Ovary (tissue), 9 donors: ENCODE results near the gene SRGAP2B. TPM values are rescaled to one million over a fixed set of nuclear protein-coding genes. Genes with fewer than 3 reads are reported as not detected.
"Not testable (repeated sequence)": the region's sequence is repeated elsewhere in the genome, so short reads cannot be mapped to it uniquely, and the experiment has no call there.

Source experiments
- DNase-seq, 5 donors: peaks; one replicate each; pipeline ENCODE4 v3.0.0-alpha.2; 2019 to 2020
- H3K27ac ChIP-seq, 2 donors: fragments of 200-600 bp; one replicate each; pipeline versions ENCODE4 v1.5.1 to v1.8.0; 2019 to 2022
- H3K27me3 ChIP-seq: fragments of 200-600 bp; one replicate; pipeline ENCODE4 v1.8.0; 2022
- H3K36me3 ChIP-seq: fragments of 200-600 bp; sonication (generic); one replicate; pipeline ENCODE4 v1.5.1; 2019
- H3K4me1 ChIP-seq: one replicate; pipeline ENCODE4 v1.8.1; 2013; ENCODE audit warnings: mild to moderate bottlenecking, moderate library complexity; ENCODE audit not compliant: insufficient read depth
- H3K4me3 ChIP-seq: fragments of 200-600 bp; sonication (generic); one replicate; pipeline ENCODE4 v1.5.1; 2017
- H3K9me3 ChIP-seq, 2 donors: fragments of 200-600 bp in 1 of 2; sonication (generic) in 1 of 2; one replicate each; pipeline versions ENCODE4 v1.5.1 to v1.8.1; 2013 to 2019; ENCODE audit warnings: mild to moderate bottlenecking in 1 of 2, moderate library complexity in 1 of 2
- WGBS, 3 donors: extraction: QIAGEN DNeasy Blood & Tissue Kit in 1 of 3; methylation state at CpG; one replicate each; pipeline versions ENCODE4 v1.1.5 to v1.1.7; 2013 to 2017; 5-methylcytosine and 5-hydroxymethylcytosine counted together
- intact Hi-C, 4 donors: fragments of 100-400 bp; cut with DNase I; formaldehyde crosslinking; loops; one replicate each; pipeline versions ENCODE4 v1.11.0 to v1.15.1; 2022 to 2023
- polyA plus RNA-seq, 2 donors: library from polyadenylated mRNA; stranded (reverse); fragments of 200-250 nt in 1 of 2; fragments of 350-450 nt in 1 of 2; fragmentation: Illumina TruSeq in 1 of 2; extraction: RNeasy Lipid Tissue Mini Kit (QIAGEN cat#74804) in 1 of 2; gene quantifications; one replicate each; pipeline ENCODE4 v1.2.3, GENCODE V29; 2013 to 2014
- total RNA-seq, 7 donors: library from RNA; depleted of rRNA in 2 of 7; stranded (reverse); fragments of >200 nt in 2 of 7; fragmentation: NEBNext Ultra II Directional in 3 of 7; extraction: Animal tissue kit (Norgen Biotek cat#: 25700) in 3 of 7; gene quantifications; one replicate each; pipeline versions ENCODE4 v1.1.0 to v1.2.4, GENCODE V29; 2016 to 2023
- donor health status: DM: no; HTN: no; CAD: no; lungs with moderate emphysema.
- donor health status: DM: no; HTN: no; CAD: no.
- donor health status: Bipolar disorder and iron deficiency.
- donor health status: DM: yes; HTN: yes; CAD: no.
- donor health status: DM: no; HTN: no; CAD: no.
- donor health status: DM: yes; HTN: yes; CAD: no.

The SRGAP2B gene
- total and polyA plus RNA-seq, 9 donors = 13.9 to 45.2 (median 23.8) TPM

DNA sequence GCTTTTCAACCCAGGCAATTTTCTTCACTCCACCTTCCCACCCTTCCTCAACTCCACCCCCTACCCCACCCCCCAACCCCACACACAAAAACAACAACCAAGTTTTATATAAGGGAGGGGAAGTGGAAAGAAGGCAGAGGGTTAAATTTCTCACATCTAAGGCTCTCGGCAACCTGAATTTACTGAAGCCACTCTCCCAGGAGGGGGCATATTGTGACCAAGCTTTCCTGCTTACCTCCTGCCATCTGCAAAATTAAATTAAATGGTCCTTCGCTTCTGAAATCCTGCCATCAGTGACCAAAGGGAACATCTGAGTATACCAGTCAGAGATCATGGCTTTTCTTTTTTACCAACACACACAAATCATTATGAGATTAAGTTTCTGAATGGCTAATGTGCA lies 72.9 kb downstream of the SRGAP2B start:
- H3K27ac ChIP-seq, intact Hi-C loops, H3K9me3 ChIP-seq, DNase-seq, H3K27me3 ChIP-seq, H3K4me1 ChIP-seq, H3K4me3 ChIP-seq, H3K36me3 ChIP-seq: not testable (repeated sequence)
- WGBS, 3 donors = 100% methylated on average over 1 of the region's 2 CpGs; no CpG with 5 or more reads in 1 of the 3 donors

DNA sequence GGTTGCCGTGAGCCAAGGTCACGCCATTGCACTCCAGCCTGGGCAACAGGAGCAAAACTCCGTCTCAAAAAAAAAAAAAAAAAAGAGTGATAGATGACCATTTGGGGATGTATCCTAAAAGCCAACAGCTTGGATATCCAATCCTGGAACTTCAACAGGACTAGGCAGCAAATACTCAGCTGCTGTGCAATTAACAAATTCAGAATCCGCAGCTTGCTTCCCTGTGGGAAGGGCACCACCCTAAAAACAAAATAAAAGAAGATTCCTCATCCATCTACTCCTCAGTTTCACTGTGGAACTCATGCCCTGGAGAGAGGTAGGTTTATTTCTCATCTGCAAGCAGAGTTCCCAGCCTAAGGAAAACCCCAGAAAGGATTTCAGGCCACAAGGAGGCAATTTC lies 73.4 kb downstream of the SRGAP2B start:
- H3K36me3 ChIP-seq, intact Hi-C loops, H3K27me3 ChIP-seq, H3K27ac ChIP-seq, H3K4me3 ChIP-seq, DNase-seq, H3K4me1 ChIP-seq, H3K9me3 ChIP-seq: not testable (repeated sequence)
- WGBS, 3 donors = 93 to 95% methylated on average over 3 of the region's 4 CpGs; no CpG with 5 or more reads in 1 of the 3 donors

DNA sequence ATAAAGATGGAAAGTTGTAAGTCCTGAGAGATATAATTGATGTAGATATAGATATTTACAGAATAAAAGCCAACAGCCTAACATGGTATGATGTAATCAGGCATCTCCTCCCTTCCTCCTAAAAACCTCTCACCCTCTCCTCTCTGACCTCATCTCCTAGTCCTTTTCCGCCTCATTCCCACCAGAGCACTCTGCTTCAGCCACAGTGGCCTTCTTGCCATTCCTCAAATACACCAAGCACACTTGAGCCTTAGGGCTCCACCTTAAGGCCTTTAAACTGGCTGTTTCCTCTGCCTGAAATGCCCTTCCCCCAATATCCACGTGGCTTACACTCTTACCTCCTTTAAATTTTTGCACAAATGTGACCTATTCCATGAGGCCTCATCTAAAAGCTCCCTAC lies 75.4 kb downstream of the SRGAP2B start:
- intact Hi-C loops, H3K9me3 ChIP-seq, H3K4me1 ChIP-seq, H3K4me3 ChIP-seq, H3K27me3 ChIP-seq, H3K27ac ChIP-seq, DNase-seq, H3K36me3 ChIP-seq: not testable (repeated sequence)
- WGBS, 3 donors = 71 to 80% (median 77%) methylated on average over 2 of the region's 2 CpGs

DNA sequence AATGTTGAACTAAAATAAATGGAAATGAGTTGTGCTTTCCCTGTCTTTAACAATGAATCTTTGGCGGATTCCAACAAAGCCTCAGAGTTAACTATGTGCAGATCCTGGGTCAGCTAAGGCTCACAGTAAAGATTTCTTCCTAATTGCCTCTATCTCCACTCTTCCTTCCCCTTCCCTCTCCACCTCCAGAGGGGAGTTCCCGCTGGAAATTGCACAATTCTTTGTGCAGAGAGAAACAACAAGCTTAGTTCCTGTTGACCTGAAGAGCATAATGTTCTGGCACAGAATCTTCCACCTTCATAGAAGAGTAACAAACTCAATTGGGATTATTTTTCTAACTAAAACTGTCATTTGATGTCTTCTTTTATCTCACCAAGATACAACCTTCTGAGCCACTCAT lies 77.4 kb downstream of the SRGAP2B start:
- H3K36me3 ChIP-seq, intact Hi-C loops, H3K9me3 ChIP-seq, H3K27ac ChIP-seq, H3K27me3 ChIP-seq, H3K4me1 ChIP-seq, DNase-seq, H3K4me3 ChIP-seq: not testable (repeated sequence)
- WGBS, 3 donors = 26 to 37% (median 30%) methylated on average over 2 of the region's 2 CpGs

DNA sequence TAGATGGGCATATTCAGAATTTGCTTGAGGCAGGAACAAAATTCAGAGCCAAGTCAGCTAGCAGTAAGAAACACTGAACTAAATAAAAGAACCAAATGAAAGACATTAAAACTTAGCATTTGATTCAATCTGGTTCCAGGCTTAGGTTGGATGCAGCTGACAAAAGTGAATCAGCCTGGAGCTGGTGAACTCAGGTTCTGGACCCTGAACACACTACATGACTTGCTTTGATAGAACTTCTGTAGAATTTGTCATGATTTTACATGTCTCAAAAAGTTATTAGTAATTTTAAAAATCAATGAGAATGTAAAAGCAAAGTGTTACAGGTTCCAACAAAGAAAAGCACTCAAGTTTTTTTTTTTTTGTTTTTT lies 78.7 kb downstream of the SRGAP2B start:
- H3K4me1 ChIP-seq, H3K4me3 ChIP-seq, H3K27me3 ChIP-seq, H3K36me3 ChIP-seq, H3K27ac ChIP-seq, intact Hi-C loops, H3K9me3 ChIP-seq, DNase-seq: not testable (repeated sequence)

DNA sequence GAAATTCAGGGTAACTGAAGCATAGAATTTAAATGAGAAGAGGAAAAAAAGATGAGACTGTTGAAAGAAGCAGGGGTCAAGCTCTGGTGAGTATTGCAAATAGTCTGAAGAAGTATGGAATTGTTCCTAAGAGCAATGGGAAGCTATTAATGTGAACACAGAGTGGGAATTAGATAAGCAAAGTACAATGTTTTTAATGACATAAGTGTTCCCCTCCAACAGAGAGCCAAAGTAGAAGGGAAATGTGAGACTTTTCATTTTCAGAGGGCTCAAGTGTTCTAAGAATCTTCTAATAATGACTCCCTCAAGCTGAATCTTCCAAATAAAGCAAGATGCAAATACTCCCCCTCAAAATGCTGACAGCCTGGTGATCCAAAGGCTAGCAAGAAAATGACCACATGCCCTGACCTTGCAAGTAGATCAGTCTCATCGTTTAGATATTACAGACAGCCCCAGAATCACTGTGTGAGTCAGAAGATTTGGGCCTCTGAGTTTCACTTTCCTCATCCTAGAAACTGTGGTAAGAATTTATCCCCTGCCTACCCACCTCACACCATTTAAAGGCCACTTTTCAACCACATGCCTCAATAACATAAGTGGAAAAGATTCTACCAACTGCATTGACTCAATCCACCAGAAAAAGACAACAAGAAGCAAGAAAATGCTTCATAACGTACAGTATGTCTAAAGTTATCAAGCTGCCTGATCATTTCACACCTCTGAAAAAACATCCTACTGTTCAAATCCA lies 79.2 kb downstream of the SRGAP2B start:
- H3K4me3 ChIP-seq, H3K9me3 ChIP-seq, intact Hi-C loops, H3K36me3 ChIP-seq, H3K27me3 ChIP-seq, H3K4me1 ChIP-seq, H3K27ac ChIP-seq, DNase-seq: not testable (repeated sequence)
- no CpG with 5 or more reads among the region's 2 CpGs for WGBS, 3 donors

DNA sequence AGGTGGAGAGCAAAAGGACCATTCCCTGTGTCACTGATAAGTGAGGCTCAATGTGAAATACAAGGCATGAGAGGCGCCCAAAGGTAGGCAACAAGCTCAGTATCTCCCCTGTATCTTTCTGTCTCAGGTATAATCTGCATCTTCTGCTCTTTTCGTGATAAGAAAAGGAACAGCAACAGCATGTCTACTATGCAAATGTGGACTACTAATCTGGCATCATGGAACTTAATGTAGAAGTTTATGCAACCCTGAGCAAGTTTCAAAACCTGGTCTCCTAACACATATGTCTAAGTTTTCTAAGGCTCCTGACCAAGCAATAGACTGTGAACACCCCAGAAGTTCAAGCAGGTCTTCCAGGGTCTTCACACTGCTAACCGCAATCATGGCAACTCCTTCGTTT lies 81.8 kb downstream of the SRGAP2B start:
- H3K4me1 ChIP-seq, intact Hi-C loops, H3K27ac ChIP-seq, H3K36me3 ChIP-seq, DNase-seq, H3K9me3 ChIP-seq, H3K4me3 ChIP-seq, H3K27me3 ChIP-seq: not testable (repeated sequence)
- WGBS, 3 donors = 98 to 100% (median 100%) methylated on average over 2 to 4 of the region's 4 CpGs

DNA sequence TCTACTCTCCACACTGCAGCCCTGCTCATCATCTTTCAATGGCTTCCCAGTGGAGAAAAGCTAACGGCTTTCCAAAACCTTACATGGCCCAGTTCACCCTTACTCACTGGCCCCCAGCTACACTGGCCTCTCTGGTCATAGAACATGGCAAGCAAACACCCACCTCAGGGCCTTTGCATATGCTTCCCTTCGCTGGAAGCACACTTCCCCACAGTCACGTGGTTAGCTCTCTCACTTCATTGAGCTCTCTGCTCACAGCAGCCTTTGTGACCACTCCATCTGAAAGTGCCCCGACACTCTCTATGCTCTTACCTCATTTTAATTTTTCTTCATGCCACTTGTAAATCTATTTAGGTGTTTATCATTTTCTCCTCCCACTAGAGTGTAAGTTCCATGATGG lies 83.3 kb downstream of the SRGAP2B start:
- H3K9me3 ChIP-seq, intact Hi-C loops, H3K4me1 ChIP-seq, DNase-seq, H3K36me3 ChIP-seq, H3K27ac ChIP-seq, H3K27me3 ChIP-seq, H3K4me3 ChIP-seq: not testable (repeated sequence)
- 93 to 97% (median 95%) methylated on average over 3 to 4 of the region's 4 CpGs for WGBS, 3 donors

DNA sequence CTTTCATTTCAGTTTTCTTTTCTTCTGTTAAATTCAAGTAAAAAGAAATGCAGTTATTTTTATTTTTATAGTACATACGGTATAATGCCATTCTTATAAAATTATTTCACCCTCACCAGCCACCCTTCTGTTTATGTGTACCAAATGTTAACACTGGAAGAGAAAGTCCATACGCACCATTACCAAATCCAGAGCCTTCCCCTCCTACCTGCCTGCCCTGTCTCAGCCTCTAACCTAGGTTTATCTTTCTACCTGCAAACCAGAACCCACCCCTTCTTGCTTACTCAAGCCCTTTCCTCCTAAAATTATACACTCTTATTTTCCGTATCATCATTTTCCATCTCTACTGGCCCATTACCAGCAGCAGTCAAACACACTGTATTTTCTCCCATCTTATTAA lies 84.5 kb downstream of the SRGAP2B start:
- 34 to 47% (median 38%) methylated on average over 2 of the region's 3 CpGs for WGBS, 3 donors
- H3K27ac ChIP-seq, H3K36me3 ChIP-seq, H3K4me1 ChIP-seq, H3K27me3 ChIP-seq, H3K9me3 ChIP-seq, intact Hi-C loops, H3K4me3 ChIP-seq, DNase-seq: not testable (repeated sequence)

DNA sequence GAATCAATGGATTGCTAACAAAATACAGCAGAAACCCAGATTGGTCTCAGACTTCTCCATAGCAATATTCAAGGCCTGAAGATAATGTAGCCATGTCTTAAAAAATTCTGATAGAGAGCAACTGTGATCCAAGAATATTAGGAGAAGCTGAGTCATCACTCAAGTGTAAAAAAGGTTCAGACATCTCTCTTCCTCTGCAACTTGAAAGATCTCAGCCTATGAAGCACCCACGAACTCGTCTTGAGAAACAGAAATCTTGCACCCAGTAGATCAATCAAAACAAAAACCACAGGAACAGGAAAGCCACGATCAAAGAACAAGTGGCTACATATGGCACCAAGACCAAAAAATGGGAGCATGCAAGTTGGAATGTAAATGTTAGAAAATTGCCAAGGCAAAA lies 85.2 kb downstream of the SRGAP2B start:
- H3K4me3 ChIP-seq, H3K36me3 ChIP-seq, DNase-seq, H3K9me3 ChIP-seq, H3K4me1 ChIP-seq, intact Hi-C loops, H3K27me3 ChIP-seq, H3K27ac ChIP-seq: not testable (repeated sequence)
- WGBS, 3 donors = 0 to 6% (median 5%) methylated on average over 2 to 3 of the region's 3 CpGs

DNA sequence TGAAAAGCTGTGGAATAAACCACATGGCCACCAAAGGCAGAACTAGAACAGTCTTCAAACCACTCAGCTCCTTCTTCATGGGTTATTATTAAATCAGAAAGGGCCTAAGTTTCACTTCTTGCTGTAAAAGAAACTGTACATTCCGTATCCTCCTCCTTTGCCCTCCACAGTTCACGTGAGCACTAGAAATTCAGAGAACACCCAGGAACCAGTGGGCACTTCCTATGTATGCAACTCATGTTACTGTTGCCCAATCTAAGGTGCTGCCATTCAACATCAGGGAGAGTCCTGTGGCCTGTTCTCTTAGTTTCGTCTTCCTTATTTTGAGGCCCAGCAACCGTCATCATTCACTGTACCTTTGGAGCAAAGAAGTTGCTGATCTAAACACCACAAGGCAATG lies 86.7 kb downstream of the SRGAP2B start:
- intact Hi-C loops, H3K9me3 ChIP-seq, H3K27me3 ChIP-seq, H3K36me3 ChIP-seq, H3K27ac ChIP-seq, H3K4me1 ChIP-seq, DNase-seq, H3K4me3 ChIP-seq: not testable (repeated sequence)
- WGBS, 3 donors = no CpG with 5 or more reads among the region's 4 CpGs

DNA sequence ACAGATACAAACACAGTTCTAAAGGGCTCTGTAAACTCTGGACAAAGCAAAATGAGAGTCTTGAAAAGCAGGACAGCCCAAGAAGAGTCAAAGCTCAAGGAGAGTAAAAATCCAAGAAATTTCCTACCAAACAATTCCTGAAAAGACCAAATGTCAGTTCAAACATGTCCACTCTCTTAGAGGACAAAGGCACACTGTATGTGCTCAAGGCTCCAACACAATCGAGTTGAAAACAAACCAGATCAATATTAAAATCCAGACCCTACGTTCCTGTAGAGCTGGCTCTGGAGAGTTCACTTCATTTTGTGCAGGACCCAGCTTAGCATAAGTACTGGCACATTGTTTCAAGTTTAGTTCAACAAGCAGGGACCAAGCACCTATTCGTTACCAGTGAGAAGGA lies 90.0 kb downstream of the SRGAP2B start:
- H3K27me3 ChIP-seq, H3K27ac ChIP-seq, H3K4me1 ChIP-seq, H3K36me3 ChIP-seq, H3K9me3 ChIP-seq, H3K4me3 ChIP-seq, DNase-seq, intact Hi-C loops: not testable (repeated sequence)
- WGBS, 3 donors = 71 to 86% methylated on average over 2 of the region's 3 CpGs; no CpG with 5 or more reads in 1 of the 3 donors
